GM21360 (cell line): ENCODE data around the gene TMEM176B.

Experiments
- ATAC-seq: cut with Tn5 transposase; IDR thresholded peaks from one replicate; pipeline ENCODE4 v1.9.1; 2021; ENCODE audit warnings: mild to moderate bottlenecking, moderate library complexity; ENCODE audit not compliant: unreplicated experiment

TMEM176B gene

GRCh38 chr7:150799741-150800580 is at the start of gene TMEM176B:
Gene TMEM176B, minus strand, starts transcription at chr7:150800364. Its CDS starts 3,795 bp downstream, at chr7:150796569.
- no peak for ATAC-seq

- no peak for ATAC-seq
Measured at GRCh38 chr7:150849204-150849775, 49.1 kb upstream of the TMEM176B start.

- ATAC-seq: no peak
Measured at GRCh38 chr7:150848561-150849115, 48.5 kb upstream of the TMEM176B start.

- no peak for ATAC-seq
Measured at GRCh38 chr7:150848111-150848510, 47.9 kb upstream of the TMEM176B start.

- ATAC-seq: no peak
Measured at GRCh38 chr7:150847536-150847935, 47.4 kb upstream of the TMEM176B start.

GRCh38 chr7:150846291-150847115 is 46.3 kb upstream of the TMEM176B start:
- ATAC-seq: no peak

GRCh38 chr7:150845421-150845861 is 45.3 kb upstream of the TMEM176B start:
- ATAC-seq: no peak

- ATAC-seq: no peak
Measured at GRCh38 chr7:150842716-150843115, 42.6 kb upstream of the TMEM176B start.

GRCh38 chr7:150842018-150842417 is 41.9 kb upstream of the TMEM176B start:
- no peak for ATAC-seq

- no peak for ATAC-seq
Measured at GRCh38 chr7:150838965-150839650, 38.9 kb upstream of the TMEM176B start.

- no peak for ATAC-seq
Measured at GRCh38 chr7:150835702-150836280, 35.6 kb upstream of the TMEM176B start.

- ATAC-seq: no peak
Measured at GRCh38 chr7:150835019-150835418, 34.9 kb upstream of the TMEM176B start.

GRCh38 chr7:150831851-150832250 is 31.7 kb upstream of the TMEM176B start:
- no peak for ATAC-seq

GRCh38 chr7:150830937-150831336 is 30.8 kb upstream of the TMEM176B start:
- ATAC-seq: no peak

GRCh38 chr7:150829426-150829825 is 29.3 kb upstream of the TMEM176B start:
- no peak for ATAC-seq

GRCh38 chr7:150828384-150828783 is 28.2 kb upstream of the TMEM176B start:
- no peak for ATAC-seq

- ATAC-seq: no peak
Measured at GRCh38 chr7:150826061-150826849, 26.1 kb upstream of the TMEM176B start.

GRCh38 chr7:150824379-150825177 is 24.4 kb upstream of the TMEM176B start:
- no peak for ATAC-seq
